Heart right ventricle (tissue), 16 donors: Measurements from ENCODE around the gene PLXND1. TPM values are rescaled to one million over a fixed set of nuclear protein-coding genes. Genes with fewer than 3 reads are reported as not detected.

Source experiments
- ATAC-seq, 8 donors: fragments of 200-7000 bp; cut with Tn5 transposase; one replicate each; pipeline ENCODE4 v1.9.1; 2020; ENCODE audit warnings: mild to moderate bottlenecking in 8 of 8, moderate library complexity in 8 of 8, moderate number of reproducible peaks in 1 of 8
- DNase-seq, 2 donors: peaks; one replicate each; pipeline ENCODE4 v3.0.0-alpha.2; 2020
- H3K27ac ChIP-seq, 10 donors: fragments of 200-600 bp; sonication (generic) in 2 of 10; one replicate each; pipeline versions ENCODE4 v1.5.0 to v1.8.0; 2020 to 2022; ENCODE audit warnings: mild to moderate bottlenecking in 3 of 10
- H3K27me3 ChIP-seq, 7 donors: fragments of 200-600 bp; one replicate each; pipeline ENCODE4 v1.8.0; 2021 to 2022; ENCODE audit warnings: mild to moderate bottlenecking in 2 of 7
- H3K36me3 ChIP-seq, 9 donors: fragments of 200-600 bp; sonication (generic) in 1 of 9; one replicate each; pipeline versions ENCODE4 v1.5.0 to v1.8.0; 2020 to 2022; ENCODE audit warnings: mild to moderate bottlenecking in 2 of 9
- H3K4me1 ChIP-seq, 9 donors: fragments of 200-600 bp; sonication (generic) in 1 of 9; one replicate each; pipeline versions ENCODE4 v1.5.0 to v1.8.0; 2020 to 2022; ENCODE audit warnings: mild to moderate bottlenecking in 4 of 9
- H3K4me3 ChIP-seq, 10 donors: fragments of 200-600 bp; sonication (generic) in 2 of 10; one replicate each; pipeline versions ENCODE4 v1.5.0 to v1.8.0; 2020 to 2022; ENCODE audit warnings: mild to moderate bottlenecking in 7 of 10, moderate library complexity in 2 of 10
- H3K9me3 ChIP-seq, 11 donors: fragments of 200-600 bp in 10 of 11; sonication (generic) in 2 of 11; one replicate each; pipeline versions ENCODE4 v1.5.0 to v1.8.0; 2013 to 2022; ENCODE audit warnings: mild to moderate bottlenecking in 2 of 11, control low read depth in 1 of 11, moderate library complexity in 1 of 11
- WGBS, 2 donors: extraction: QIAGEN DNeasy Blood & Tissue Kit; methylation state at CpG; one replicate each; pipeline ENCODE4 v1.1.7; 2013; ENCODE audit warnings: inconsistent platforms in 1 of 2; 5-methylcytosine and 5-hydroxymethylcytosine counted together
- intact Hi-C, 10 donors: fragments of 100-400 bp; cut with DNase I; formaldehyde crosslinking; loops; one replicate each; pipeline versions ENCODE4 v1.11.1 to v1.14.2; 2022
- polyA plus RNA-seq, 2 donors: library from polyadenylated mRNA; stranded (reverse); fragments of 200-250 nt; gene quantifications; one replicate each; pipeline ENCODE4 v1.2.3, GENCODE V29; 2013
- total RNA-seq, 10 donors: library from RNA; stranded (reverse); fragmentation: NEBNext Ultra II Directional in 3 of 10; extraction: Animal tissue kit (Norgen Biotek cat#: 25700) in 3 of 10; gene quantifications; one replicate each; pipeline versions ENCODE4 v1.2.1 to v1.2.4, GENCODE V29; 2021 to 2023
- TF ChIP-seq, protein P1 (sequence below), 9 donors: fragments of 200-600 bp; sonication (generic) in 2 of 9; IDR thresholded peaks; one replicate each; pipeline versions ENCODE4 v1.5.0 to v1.8.0; 2021 to 2022; ENCODE audit warnings: antibody characterized with exemption in 9 of 9, mild to moderate bottlenecking in 5 of 9, moderate library complexity in 1 of 9
- donor health status: Arrhythmogenic right ventricular cardiomyopathy.
- donor health status: ischemic (EF 13 %, LVEDD 7.1; RV severe dilation, severe dysfunction).
- donor health status: healthy with polysubstance abuse.
- donor health status: DM: no; HTN: yes; CAD: no.
- donor health status: DM: no; HTN: no; CAD: no.
- donor health status: ischemic (EF 25% LVEDD 6.9; RV normal size, moderate dysfunction).
- donor health status: ischemic (EF 25% LVEDD 5.7; RV mildly dilated, moderate dysfunction).
- donor health status: healthy.
- donor health status: DM: yes; HTN: yes; CAD: no.
- donor health status: Ischemic cardiomyopathy.
- donor health status: ischemic (EF 35%, LVEDD 5.7; RV mildly dilated, moderate dysfunction).
- donor health status: nonischemic (EF 11% LVEDD 7.7; RV severe dilation, severe dysfunction).
- donor health status: DM: yes; HTN: yes; CAD: no.
- donor health status: PGD.
- donor health status: ischemic (EF 29% LVEDD 5.4; RV normal size, mild dysfunction).
- donor health status: nonischemic (EF 23%, LVEDD 6.1; RV moderate dilation, normal function).

Gene PLXND1
- total and polyA plus RNA-seq, 12 donors: 40.9 to 169 (median 65.8) TPM

DNA sequence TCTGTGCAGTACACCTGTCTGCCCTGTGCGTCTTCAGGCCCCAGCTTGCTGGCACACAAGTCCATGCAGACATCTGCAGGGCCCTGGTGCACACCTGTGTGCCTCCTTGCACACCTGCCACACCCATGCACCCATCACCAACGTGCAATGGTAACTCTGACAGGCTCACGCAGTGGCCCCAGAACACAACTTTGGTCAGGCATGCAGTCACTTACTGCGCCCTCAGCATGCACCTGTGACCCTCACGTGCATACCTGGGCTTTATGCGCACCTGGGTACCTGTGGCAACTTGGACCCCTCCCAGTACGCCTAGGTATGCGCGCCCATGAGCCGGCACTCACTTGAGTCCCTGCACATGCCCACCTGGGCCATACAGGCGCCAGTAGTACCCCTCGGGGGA, 1.7 kb downstream of the PLXND1 start:
- TF ChIP-seq, protein P1, sequence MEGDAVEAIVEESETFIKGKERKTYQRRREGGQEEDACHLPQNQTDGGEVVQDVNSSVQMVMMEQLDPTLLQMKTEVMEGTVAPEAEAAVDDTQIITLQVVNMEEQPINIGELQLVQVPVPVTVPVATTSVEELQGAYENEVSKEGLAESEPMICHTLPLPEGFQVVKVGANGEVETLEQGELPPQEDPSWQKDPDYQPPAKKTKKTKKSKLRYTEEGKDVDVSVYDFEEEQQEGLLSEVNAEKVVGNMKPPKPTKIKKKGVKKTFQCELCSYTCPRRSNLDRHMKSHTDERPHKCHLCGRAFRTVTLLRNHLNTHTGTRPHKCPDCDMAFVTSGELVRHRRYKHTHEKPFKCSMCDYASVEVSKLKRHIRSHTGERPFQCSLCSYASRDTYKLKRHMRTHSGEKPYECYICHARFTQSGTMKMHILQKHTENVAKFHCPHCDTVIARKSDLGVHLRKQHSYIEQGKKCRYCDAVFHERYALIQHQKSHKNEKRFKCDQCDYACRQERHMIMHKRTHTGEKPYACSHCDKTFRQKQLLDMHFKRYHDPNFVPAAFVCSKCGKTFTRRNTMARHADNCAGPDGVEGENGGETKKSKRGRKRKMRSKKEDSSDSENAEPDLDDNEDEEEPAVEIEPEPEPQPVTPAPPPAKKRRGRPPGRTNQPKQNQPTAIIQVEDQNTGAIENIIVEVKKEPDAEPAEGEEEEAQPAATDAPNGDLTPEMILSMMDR (IDR thresholded peaks at IDR 0.05): no peak
- intact Hi-C loops: loop anchor here in 6 of 10 donors (5.0 kb wide), 3 partner anchors 42 to 112 kb away; no protein-coding TSS in a partner anchor
- Histone ChIP-seq H3K4me3 (peak overlapping the region; percentile 62 to 91 (median 74)), H3K27me3 (peaks cover 0 to 18% (median 4%) of the 10 kb centered on the region in 7 donors), H3K36me3 (peaks cover 0 to 16% (median 0%) of the 10 kb centered on the region in 9 donors), H3K9me3 (no peaks in the 10 kb centered on the region), H3K4me1 (peaks cover 10 to 80% (median 75%) of the 10 kb centered on the region in 9 donors), H3K27ac (peak overlapping the region; percentile 86 to 99 (median 92))
- DNase-seq (no peak), ATAC-seq (no peak)
- WGBS, 2 donors: 24 to 33% methylated on average over 12 of the region's 12 CpGs

DNA sequence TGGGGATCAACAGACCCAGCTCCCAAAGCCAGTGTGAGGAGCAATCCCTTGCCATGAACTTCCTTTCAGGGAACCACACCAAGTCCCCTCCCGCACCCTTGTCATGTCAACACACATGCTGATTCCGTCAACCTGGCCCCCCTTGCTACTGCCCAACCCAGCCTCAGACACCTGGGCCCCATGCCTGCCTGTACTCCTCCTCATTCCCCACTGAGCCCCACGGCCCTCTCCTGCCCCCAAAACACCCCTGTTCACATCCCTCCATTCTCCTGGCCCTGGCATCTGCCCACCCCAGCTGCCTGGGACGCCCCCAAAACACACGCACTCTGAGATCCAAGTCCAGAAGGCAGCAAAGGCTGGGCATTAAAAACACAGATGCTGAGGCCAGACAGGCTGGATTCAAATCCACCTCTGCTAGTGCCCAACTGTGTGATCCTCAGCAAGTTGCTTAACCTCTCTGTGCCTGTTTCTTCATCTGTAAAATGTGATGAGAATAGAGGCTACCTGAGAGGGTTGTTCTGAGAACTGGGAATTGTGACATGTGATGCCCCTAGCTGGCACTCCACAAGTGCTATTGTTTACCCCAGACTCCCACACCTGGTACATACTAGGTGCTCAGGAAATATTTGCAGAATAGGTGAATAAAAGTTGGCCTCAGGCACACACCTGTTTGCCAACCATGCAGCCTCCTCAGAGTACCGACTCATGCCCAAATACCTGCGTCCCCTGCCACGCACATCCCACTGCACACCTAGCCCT, 2.3 kb downstream of the PLXND1 start:
- 39 to 58% methylated on average over 8 of the region's 8 CpGs for WGBS, 2 donors
- Histone ChIP-seq H3K27me3 (peaks cover 0 to 18% (median 4%) of the 10 kb centered on the region in 7 donors), H3K4me3 (peak overlapping the region; percentile 62 to 91 (median 74)), H3K27ac (peak overlapping the region; percentile 75 to 99 (median 92)), H3K9me3 (no peaks in the 10 kb centered on the region), H3K4me1 (peaks cover 9 to 80% (median 75%) of the 10 kb centered on the region in 9 donors), H3K36me3 (peaks cover 0 to 16% (median 0%) of the 10 kb centered on the region in 9 donors)
- ATAC-seq (no peak), DNase-seq (no peak)
- intact Hi-C loops: loop anchor here in 4 of 10 donors (2.0 to 5.0 kb wide), 3 partner anchors 42 to 97 kb away; no protein-coding TSS in a partner anchor
- TF ChIP-seq, protein P1 (IDR thresholded peaks at IDR 0.05): no peak

DNA sequence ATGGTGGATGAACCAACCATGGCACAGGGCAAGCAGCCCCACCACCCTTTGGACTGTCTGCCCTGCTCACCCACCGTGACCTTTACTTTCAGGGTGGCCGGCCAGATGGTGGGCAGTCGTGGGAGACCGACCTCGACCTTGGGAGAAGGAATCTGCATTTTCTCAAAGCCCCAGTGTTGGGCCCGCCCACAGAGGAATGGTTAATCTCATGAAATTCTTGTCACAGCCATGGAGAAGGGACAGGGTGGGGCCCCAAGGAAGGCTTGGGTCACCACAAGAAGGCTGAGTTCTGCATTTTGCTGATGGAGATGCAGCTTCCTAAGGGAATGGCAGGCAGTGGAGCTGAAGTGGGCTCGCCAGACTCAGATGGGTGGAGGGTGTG, 2.9 kb downstream of the PLXND1 start:
- WGBS, 2 donors: 37 to 66% methylated on average over 7 of the region's 7 CpGs
- Histone ChIP-seq H3K4me1 (peaks cover 14 to 80% (median 75%) of the 10 kb centered on the region in 9 donors), H3K36me3 (peaks cover 0 to 16% (median 0%) of the 10 kb centered on the region in 9 donors), H3K27ac (peak overlapping the region; percentile 75 to 99 (median 92)), H3K4me3 (peak overlapping the region; percentile 62 to 91 (median 74)), H3K27me3 (peaks cover 0 to 18% (median 4%) of the 10 kb centered on the region in 7 donors), H3K9me3 (no peaks in the 10 kb centered on the region)
- TF ChIP-seq, protein P1 (IDR thresholded peaks at IDR 0.05): no peak
- no peak for DNase-seq
- peak in 2 of 8 donors; percentile 4 to 8 for ATAC-seq
- intact Hi-C loops: loop anchor here in 4 of 10 donors (2.0 to 5.0 kb wide), 3 partner anchors 41 to 96 kb away; no protein-coding TSS in a partner anchor

DNA sequence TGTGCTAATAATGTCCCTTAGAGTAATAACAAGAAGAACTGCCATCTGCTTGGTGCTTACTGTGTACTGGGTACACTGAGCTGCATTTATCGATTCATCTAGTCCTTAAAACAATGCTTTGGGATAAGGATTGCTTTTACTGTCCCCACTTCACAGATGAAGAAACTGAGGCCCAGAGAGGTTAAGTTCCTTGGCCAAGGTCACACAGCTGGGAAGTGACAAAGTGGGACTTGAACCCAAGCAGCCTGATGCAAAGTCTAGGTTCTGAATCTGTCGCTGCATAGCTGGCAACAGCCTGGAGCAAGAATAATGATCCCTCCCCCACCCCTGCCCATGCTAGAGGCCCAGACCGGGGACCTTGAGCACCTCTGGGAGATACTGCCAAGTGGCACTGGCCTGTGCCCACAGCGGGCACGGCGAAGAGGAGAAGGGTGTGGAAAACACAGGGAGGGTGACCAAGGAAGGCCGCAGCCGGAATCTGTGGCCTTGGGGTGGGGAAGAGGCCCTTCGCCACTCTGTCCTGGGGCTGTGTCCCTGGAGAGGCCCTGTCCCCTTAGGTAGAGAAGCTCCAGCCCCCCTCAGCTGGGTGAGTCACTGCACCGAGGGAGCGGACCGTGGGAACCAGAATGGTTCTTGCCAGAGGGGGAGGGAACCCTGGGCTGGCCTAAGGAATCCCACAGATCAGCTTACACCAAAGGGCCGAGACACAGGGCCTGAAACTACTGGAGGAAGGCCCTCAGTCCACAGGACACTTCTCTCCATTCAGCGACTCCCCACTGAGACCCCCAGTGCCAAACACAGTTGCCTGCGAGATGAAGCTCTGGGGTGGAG, 3.5 kb downstream of the PLXND1 start:
- intact Hi-C loops: loop anchor here in 4 of 10 donors (2.0 to 5.0 kb wide), 3 partner anchors 41 to 96 kb away; no protein-coding TSS in a partner anchor
- H3K27me3 ChIP-seq: peaks cover 0 to 18% (median 4%) of the 10 kb centered on the region in 7 donors
- peak overlapping the region; percentile 62 to 91 (median 74) for H3K4me3 ChIP-seq
- no peaks in the 10 kb centered on the region for H3K9me3 ChIP-seq
- H3K4me1 ChIP-seq: peaks cover 19 to 80% (median 75%) of the 10 kb centered on the region in 9 donors
- WGBS, 2 donors: 40 to 48% methylated on average over 15 of the region's 15 CpGs
- DNase-seq (peak; percentile 79 to 88), ATAC-seq (peak; percentile 46 to 71 (median 68))
- TF ChIP-seq, protein P1 (IDR thresholded peaks at IDR 0.05): no peak
- peaks cover 0 to 16% (median 0%) of the 10 kb centered on the region in 9 donors for H3K36me3 ChIP-seq
- H3K27ac ChIP-seq: peak overlapping the region; percentile 75 to 99 (median 92)
